GM23248 (cell line): ENCODE data around the gene LMO1. TPM values are rescaled to one million over a fixed set of nuclear protein-coding genes. Genes with fewer than 3 reads are reported as not detected.

Experiments used
- DNase-seq: peaks from one replicate; pipeline ENCODE4 v3.0.0-alpha.2; 2015
- H2AFZ ChIP-seq: fragments of 200-600 bp; sonication (generic); 2 replicates; pipeline ENCODE4 v1.6.1; 2016; ENCODE audit warnings: antibody characterized with exemption
- H3F3A ChIP-seq: fragments of 200-600 bp; sonication (generic); 2 replicates; pipeline ENCODE4 v1.6.1; 2016; ENCODE audit warnings: mild to moderate bottlenecking, antibody characterized with exemption, mixed run types; ENCODE audit not compliant: insufficient read depth
- H3K27ac ChIP-seq: fragments of 200-600 bp; sonication (generic); 2 replicates; pipeline ENCODE4 v1.5.1; 2016; ENCODE audit warnings: mild to moderate bottlenecking
- H3K27me3 ChIP-seq: fragments of 200-600 bp; sonication (generic); replicated peaks from 2 replicates; pipeline ENCODE4 v1.6.1; 2016; ENCODE audit warnings: mild to moderate bottlenecking; ENCODE audit not compliant: insufficient read depth
- H3K36me3 ChIP-seq: fragments of 200-600 bp; sonication (generic); 2 replicates; pipeline ENCODE4 v1.6.1; 2016; ENCODE audit warnings: low read depth, mild to moderate bottlenecking
- H3K4me1 ChIP-seq: fragments of 200-600 bp; sonication (generic); 2 replicates; pipeline ENCODE4 v1.6.1; 2016; ENCODE audit warnings: mild to moderate bottlenecking; ENCODE audit not compliant: insufficient read depth
- H3K4me2 ChIP-seq: fragments of 200-600 bp; sonication (generic); one replicate; pipeline ENCODE4 v1.6.1; 2016; ENCODE audit warnings: mild to moderate bottlenecking; ENCODE audit not compliant: unreplicated experiment
- H3K4me3 ChIP-seq: fragments of 200-600 bp; sonication (generic); 2 replicates; pipeline ENCODE4 v1.5.1; 2016; ENCODE audit warnings: mild to moderate bottlenecking
- H3K79me2 ChIP-seq: fragments of 200-600 bp; sonication (generic); 2 replicates; pipeline ENCODE4 v1.6.1; 2016; ENCODE audit warnings: mild to moderate bottlenecking; ENCODE audit not compliant: insufficient read depth
- H3K9ac ChIP-seq: fragments of 200-600 bp; sonication (generic); 2 replicates; pipeline ENCODE4 v1.6.1; 2016; ENCODE audit warnings: mild to moderate bottlenecking
- H3K9me2 ChIP-seq: fragments of 200-600 bp; sonication (generic); 2 replicates; pipeline ENCODE4 v1.6.1; 2016; ENCODE audit warnings: mixed run types, mild to moderate bottlenecking, moderate library complexity; ENCODE audit not compliant: insufficient read depth
- H3K9me3 ChIP-seq: fragments of 200-600 bp; sonication (generic); one replicate; pipeline ENCODE4 v1.6.1; 2017; ENCODE audit warnings: low read depth
- H4K20me1 ChIP-seq: fragments of 200-600 bp; sonication (generic); 2 replicates; pipeline ENCODE4 v1.6.0; 2016; ENCODE audit not compliant: insufficient read depth
- EZH2 ChIP-seq: fragments of 200-600 bp; sonication (generic); IDR thresholded peaks from 2 replicates; pipeline ENCODE4 v1.6.1; 2018; ENCODE audit warnings: antibody characterized with exemption, mild to moderate bottlenecking; ENCODE audit not compliant: insufficient read depth, poor library complexity, severe bottlenecking
- EZH2phosphoT487 ChIP-seq: fragments of 200-600 bp; sonication (generic); IDR thresholded peaks from 2 replicates; pipeline ENCODE4 v1.6.1; 2018; ENCODE audit warnings: antibody characterized with exemption, moderate library complexity, mild to moderate bottlenecking, low read depth; ENCODE audit not compliant: insufficient read depth
- WGBS, 2 experiments: methylation state at CpG; one replicate each; pipeline ENCODE4 v1.1.6; 2015 to 2017; ENCODE audit warnings: low lambda C conversion rate in 2 of 2, low coverage in 1 of 2; ENCODE audit errors: missing lambda C conversion rate in 2 of 2; 5-methylcytosine and 5-hydroxymethylcytosine counted together
- in situ Hi-C: fragments of 300-500 bp; cut with MboI; formaldehyde crosslinking; loops from 2 replicates; pipeline ENCODE4 v1.15.0; 2020
- polyA plus RNA-seq: library from polyadenylated mRNA; unstranded; fragments of >200 nt; fragmentation: Nextera tagmentation; extraction: Ambion mirVana; gene quantifications from 2 replicates; pipeline ENCODE4 v1.2.1, GENCODE V29; 2016
- total RNA-seq: library from RNA; depleted of rRNA; stranded (reverse); fragments of >200 nt; shearing (Covaris generic); gene quantifications from 2 replicates; pipeline ENCODE4 v1.2.3, GENCODE V29; 2014

Gene LMO1
- total and polyA plus RNA-seq, 2 experiments from 2014 or later, result not detected

DNA sequence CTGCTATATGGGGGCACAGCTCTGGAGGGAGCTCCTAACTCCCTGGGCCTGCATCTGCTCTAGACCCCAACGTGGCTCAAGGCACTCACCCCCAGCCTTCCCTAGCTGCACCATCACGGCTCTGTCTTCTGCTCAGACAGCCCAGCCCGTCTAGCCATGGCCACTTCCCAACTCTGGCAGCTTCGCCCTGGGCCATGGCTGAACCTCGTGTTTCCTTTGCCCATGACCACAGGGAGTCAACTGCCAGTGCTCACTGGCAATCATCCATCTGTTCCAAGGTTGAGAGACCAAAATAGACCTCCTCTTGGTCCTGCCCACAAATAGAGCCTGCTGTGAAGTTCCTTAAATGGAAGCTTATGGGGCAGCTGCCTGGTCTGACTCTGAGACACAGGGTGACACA, 5.4 kb downstream of the LMO1 start:
- H4K20me1 ChIP-seq, result no peaks in the 10 kb centered on the region
- 50 to 55% methylated on average over 5 of the region's 5 CpGs for WGBS, 2 experiments
- 0 out of 2 replicates have a peak overlapping the region, but pooled peaks have one; percentile 25 for H3K9ac ChIP-seq
- peaks cover 5% of the 10 kb centered on the region; the same call in 1 of the 2 replicates for H3K4me1 ChIP-seq
- in situ Hi-C loops, result no loop called here
- H3K4me2 ChIP-seq, result peak overlapping the region; percentile 35
- no peaks in the 10 kb centered on the region for H3K36me3 ChIP-seq
- no peaks in the 10 kb centered on the region for H3K9me2 ChIP-seq
- H3K4me3 ChIP-seq, result no peak overlapping the region
- no peaks in the 10 kb centered on the region for H3K9me3 ChIP-seq
- TF ChIP-seq EZH2, result no peak
- TF ChIP-seq EZH2phosphoT487, result no peak
- no peak overlapping the region for H3K27ac ChIP-seq
- no peaks in the 10 kb centered on the region for H3K79me2 ChIP-seq
- DNase-seq, result peak; percentile 30
- H3K27me3 ChIP-seq, result peaks cover 15% of the 10 kb centered on the region; the same call in 1 of the 2 replicates
- no peak overlapping the region for H2AFZ ChIP-seq
- no peaks in the 10 kb centered on the region for H3F3A ChIP-seq

DNA sequence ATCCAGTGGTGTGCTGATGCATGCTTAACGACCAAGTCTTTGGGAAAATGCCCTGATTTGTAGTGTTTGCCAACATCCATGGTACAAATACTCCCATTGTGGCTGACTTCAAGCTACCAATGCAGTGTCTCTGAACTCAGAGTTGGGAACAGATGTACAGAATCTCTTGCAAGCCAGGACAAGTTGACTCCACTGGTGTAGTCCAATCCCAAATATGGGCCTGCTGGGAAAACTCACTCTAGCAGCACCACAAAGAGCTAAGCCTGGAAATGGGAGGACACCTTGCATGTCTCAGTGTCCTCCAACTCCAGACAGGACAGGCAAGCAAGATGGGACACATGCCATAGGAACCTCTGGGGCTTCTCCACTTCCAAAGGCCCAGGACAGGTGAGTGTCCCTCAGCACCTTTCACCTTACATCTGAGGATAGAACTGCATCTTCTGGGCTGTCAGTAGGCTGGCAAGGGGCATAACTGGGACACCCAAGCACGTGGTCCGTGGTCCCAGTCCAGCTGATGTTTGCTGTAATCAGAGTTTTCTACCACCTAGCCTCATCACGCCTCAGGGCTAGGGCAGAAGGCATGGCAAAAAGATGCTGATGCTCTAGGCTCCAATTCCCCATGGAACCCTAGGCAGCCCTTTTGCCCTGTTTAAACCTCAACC, 6.5 kb downstream of the LMO1 start:
- Histone ChIP-seq H3K27ac (no peak overlapping the region), H3F3A (no peaks in the 10 kb centered on the region), H2AFZ (no peak overlapping the region), H3K9me3 (no peaks in the 10 kb centered on the region), H4K20me1 (no peaks in the 10 kb centered on the region), H3K27me3 (peaks cover 13% of the 10 kb centered on the region; the same call in 1 of the 2 replicates), H3K4me3 (no peak overlapping the region), H3K79me2 (no peaks in the 10 kb centered on the region), H3K4me2 (no peak overlapping the region), H3K36me3 (no peaks in the 10 kb centered on the region), H3K4me1 (peaks cover 5% of the 10 kb centered on the region; the same call in 1 of the 2 replicates), H3K9ac (no peak overlapping the region), H3K9me2 (no peaks in the 10 kb centered on the region)
- TF ChIP-seq EZH2 (no peak), EZH2phosphoT487 (no peak)
- in situ Hi-C loops, result no loop called here
- WGBS, 2 experiments, result 76 to 78% methylated on average over 4 of the region's 4 CpGs
- no peak for DNase-seq

DNA sequence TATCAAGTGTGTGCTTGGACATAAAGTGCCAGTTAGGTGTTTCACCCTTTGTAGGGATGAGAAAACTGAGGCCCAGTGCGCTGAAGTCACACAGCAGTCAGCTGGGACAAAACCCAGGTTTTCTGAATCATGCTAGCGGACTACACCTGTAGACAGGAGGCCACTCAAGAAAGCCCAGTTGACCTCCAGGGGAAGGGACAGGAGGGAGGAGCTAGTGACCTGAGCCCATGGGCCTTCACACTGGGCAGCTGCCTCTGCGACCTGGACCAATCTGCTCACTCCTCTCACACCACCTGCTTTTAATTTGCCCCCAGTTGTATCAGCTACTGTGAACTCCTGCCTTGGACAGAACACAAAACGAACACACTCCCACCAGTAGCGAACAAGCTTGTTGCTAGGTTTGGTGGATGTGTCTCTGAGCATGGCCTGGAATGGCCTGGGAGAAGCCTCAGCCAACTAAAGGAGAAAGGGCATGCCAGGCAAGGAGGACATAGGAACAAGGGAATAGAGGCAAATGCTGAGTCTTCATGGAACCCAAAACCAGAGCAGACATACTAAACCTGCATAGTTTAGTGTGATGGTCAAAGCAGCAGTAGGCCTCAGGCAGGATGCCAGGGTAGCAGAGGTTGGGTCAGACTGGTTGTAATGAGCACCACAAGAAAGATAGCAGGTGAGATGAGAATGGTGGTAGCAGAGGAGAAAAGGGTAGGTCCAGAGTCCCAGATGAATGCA, 7.2 kb downstream of the LMO1 start:
- H3K4me1 ChIP-seq, result peaks cover 5% of the 10 kb centered on the region; the same call in 1 of the 2 replicates
- 76% methylated on average over 5 of the region's 5 CpGs for WGBS, 2 experiments
- H4K20me1 ChIP-seq, result no peaks in the 10 kb centered on the region
- no peak overlapping the region for H3K4me2 ChIP-seq
- no peak overlapping the region for H3K9ac ChIP-seq
- H3K27me3 ChIP-seq, result peaks cover 6% of the 10 kb centered on the region; the same call in 1 of the 2 replicates
- H3F3A ChIP-seq, result no peaks in the 10 kb centered on the region
- DNase-seq, result no peak
- no peak overlapping the region for H3K4me3 ChIP-seq
- no peaks in the 10 kb centered on the region for H3K79me2 ChIP-seq
- H3K36me3 ChIP-seq, result no peaks in the 10 kb centered on the region
- H3K9me3 ChIP-seq, result no peaks in the 10 kb centered on the region
- H2AFZ ChIP-seq, result no peak overlapping the region
- TF ChIP-seq EZH2phosphoT487, result no peak
- no peak for TF ChIP-seq EZH2
- H3K27ac ChIP-seq, result no peak overlapping the region
- in situ Hi-C loops, result no loop called here
- H3K9me2 ChIP-seq, result no peaks in the 10 kb centered on the region

DNA sequence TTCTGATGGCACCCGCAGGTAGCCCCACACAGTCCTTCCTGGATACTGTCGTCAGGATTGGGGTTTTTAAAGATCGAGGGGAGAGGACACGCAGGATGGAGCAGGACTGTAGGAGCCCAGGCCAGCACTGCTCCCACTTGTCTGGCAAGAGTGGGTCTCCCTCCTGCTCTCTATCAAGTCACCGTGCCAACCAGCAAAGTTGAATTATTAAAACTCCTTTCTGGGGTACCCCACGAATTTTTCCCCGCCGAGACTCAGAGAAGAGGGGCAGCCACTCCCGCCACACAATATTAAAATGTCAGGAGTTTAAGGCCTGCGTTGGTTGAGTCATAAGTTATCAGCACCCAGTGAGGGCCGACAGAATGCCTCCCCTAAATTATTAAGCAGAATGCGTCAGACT, 10.1 kb downstream of the LMO1 start:
- no peak overlapping the region for H3K4me2 ChIP-seq
- no peaks in the 10 kb centered on the region for H3F3A ChIP-seq
- WGBS, 2 experiments, result 84 to 87% methylated on average over 12 of the region's 12 CpGs
- no peaks in the 10 kb centered on the region for H3K79me2 ChIP-seq
- no peaks in the 10 kb centered on the region for H3K9me3 ChIP-seq
- no peak overlapping the region for H3K4me3 ChIP-seq
- TF ChIP-seq EZH2 (no peak), EZH2phosphoT487 (no peak)
- no peak overlapping the region for H3K9ac ChIP-seq
- no peak for DNase-seq
- H4K20me1 ChIP-seq, result no peaks in the 10 kb centered on the region
- H2AFZ ChIP-seq, result no peak overlapping the region
- H3K27ac ChIP-seq, result no peak overlapping the region
- no peaks in the 10 kb centered on the region for H3K4me1 ChIP-seq
- no peaks in the 10 kb centered on the region for H3K36me3 ChIP-seq
- no peaks in the 10 kb centered on the region; the same call in 1 of the 2 replicates for H3K27me3 ChIP-seq
- no peaks in the 10 kb centered on the region for H3K9me2 ChIP-seq
- in situ Hi-C loops, result no loop called here
